LNCAP (cell line): ENCODE results near the gene MIS12.

Experiments
- TF ChIP-seq, protein P1 (sequence below): fragments of 450-650 bp; IDR thresholded peaks from 2 replicates; pipeline ENCODE4 v1.5.1; 2017; ENCODE audit warnings: mild to moderate bottlenecking

The MIS12 gene

DNA sequence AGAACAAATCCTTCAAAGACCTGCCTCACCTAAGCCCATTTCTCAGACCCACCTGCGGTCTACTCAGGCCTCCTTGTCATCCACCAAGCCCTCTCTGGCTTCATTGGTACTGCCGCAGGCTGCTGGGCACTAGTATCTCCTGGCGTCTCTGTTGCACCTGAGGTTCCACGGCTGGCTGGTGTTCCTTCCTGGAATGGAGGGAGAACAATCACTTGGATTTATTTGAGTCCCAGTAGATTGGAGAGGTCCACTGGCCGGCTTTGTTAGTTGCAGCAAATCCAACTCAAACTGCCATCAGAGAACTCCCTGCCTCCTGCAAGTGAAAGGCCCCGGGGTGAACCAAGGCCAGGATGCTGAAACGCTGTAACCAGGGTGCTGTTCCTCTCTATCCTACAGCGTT, 15.3 kb downstream of the MIS12 start:
- TF ChIP-seq, protein P1, sequence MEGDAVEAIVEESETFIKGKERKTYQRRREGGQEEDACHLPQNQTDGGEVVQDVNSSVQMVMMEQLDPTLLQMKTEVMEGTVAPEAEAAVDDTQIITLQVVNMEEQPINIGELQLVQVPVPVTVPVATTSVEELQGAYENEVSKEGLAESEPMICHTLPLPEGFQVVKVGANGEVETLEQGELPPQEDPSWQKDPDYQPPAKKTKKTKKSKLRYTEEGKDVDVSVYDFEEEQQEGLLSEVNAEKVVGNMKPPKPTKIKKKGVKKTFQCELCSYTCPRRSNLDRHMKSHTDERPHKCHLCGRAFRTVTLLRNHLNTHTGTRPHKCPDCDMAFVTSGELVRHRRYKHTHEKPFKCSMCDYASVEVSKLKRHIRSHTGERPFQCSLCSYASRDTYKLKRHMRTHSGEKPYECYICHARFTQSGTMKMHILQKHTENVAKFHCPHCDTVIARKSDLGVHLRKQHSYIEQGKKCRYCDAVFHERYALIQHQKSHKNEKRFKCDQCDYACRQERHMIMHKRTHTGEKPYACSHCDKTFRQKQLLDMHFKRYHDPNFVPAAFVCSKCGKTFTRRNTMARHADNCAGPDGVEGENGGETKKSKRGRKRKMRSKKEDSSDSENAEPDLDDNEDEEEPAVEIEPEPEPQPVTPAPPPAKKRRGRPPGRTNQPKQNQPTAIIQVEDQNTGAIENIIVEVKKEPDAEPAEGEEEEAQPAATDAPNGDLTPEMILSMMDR, result no peak

DNA sequence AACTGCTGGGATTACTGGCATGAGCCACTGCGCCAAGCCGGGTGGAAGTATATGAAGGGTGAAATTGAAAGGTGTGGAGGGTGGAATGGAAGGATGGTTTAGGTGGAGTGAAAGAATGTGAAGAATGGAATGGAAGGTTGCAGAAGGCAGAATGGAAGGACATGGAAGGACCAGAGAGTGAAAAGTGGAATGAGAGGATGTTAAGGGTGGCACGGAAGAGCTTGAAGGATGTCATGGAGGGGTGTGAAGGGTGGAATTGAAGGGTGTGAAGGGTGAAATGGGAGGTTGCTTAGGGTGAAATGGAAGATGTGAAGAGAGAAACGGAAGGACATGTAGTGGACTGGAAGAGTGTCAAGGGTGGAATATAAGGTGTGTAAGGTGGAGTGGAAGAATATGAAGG, 16.2 kb downstream of the MIS12 start:
- TF ChIP-seq, protein P1, result no peak

DNA sequence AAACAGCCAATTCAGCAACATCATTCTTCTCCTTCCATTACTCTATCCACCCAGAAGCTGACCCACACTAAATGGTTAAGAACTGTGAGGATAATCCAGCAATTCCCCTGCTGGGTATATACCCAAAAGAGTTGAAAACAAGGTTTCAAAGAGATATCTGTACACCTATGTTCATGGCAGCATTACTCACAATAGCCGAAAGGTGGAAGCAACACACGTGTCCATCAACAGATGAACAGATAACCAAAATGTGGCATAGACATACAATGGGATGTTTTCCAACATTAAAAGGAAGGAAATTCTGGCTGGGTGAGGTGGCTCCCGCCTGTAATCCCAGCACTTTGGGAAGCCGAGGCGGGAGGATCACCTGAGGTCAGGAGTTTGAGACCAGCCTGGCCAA, 19.9 kb downstream of the MIS12 start:
- TF ChIP-seq, protein P1, result peak; percentile 50

DNA sequence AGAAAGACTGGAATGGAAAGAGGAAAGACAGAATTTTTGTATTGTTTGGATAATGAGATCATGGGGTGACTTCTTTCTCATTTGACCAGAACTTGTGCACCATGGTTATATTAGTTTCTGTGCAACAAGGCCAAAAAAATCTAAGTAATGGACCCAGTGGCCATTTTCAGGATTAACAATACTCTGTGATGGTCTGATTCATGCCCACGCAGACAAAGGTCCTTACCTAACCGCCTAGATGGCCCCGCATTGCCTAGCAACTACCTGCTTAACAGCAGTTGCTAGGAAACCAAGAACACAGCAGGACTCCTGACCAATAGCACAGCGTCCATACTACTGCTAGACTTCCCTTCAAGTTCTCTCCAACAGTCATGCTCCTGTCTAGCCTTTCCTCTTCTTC, 22.4 kb downstream of the MIS12 start:
- TF ChIP-seq, protein P1, result no peak

DNA sequence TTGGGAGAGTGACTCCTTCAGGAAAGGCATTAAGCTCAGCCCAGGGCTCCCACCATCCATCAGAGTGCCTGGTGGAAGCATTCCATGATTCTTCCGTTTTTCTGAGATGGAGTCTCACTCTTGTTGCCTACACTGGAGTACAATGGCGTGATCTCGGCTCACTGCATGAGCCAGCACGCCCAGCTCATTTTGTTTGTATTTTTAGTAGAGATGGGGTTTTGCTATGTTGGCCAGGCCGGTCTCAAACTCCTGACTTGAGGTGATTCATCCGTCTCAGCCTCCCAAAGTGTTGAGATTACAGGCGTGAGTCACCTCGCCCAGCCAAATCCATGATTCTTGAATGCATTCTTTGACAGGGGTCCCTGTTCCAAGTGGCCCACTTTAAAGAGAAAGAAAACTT, 23.1 kb downstream of the MIS12 start:
- TF ChIP-seq, protein P1, result no peak

DNA sequence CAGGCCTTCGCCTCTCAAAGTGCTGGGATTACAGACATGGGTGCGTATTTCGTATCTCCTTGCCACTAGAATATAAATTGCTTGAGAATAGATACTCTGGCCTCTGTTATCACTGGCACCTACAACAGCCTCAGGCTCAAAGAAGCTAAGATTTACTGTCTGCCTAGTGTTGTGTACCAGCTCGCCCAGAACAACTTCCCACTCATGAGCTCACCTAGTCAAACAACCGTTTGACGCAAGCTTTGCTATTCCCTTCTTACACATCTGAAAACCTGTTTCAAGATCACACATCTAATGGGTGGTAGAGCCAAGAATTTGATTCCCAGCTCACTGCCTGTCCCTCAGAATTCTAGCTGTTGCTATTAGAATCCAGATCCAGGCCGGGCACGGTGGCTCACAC, 24.4 kb downstream of the MIS12 start:
- TF ChIP-seq, protein P1, result no peak

DNA sequence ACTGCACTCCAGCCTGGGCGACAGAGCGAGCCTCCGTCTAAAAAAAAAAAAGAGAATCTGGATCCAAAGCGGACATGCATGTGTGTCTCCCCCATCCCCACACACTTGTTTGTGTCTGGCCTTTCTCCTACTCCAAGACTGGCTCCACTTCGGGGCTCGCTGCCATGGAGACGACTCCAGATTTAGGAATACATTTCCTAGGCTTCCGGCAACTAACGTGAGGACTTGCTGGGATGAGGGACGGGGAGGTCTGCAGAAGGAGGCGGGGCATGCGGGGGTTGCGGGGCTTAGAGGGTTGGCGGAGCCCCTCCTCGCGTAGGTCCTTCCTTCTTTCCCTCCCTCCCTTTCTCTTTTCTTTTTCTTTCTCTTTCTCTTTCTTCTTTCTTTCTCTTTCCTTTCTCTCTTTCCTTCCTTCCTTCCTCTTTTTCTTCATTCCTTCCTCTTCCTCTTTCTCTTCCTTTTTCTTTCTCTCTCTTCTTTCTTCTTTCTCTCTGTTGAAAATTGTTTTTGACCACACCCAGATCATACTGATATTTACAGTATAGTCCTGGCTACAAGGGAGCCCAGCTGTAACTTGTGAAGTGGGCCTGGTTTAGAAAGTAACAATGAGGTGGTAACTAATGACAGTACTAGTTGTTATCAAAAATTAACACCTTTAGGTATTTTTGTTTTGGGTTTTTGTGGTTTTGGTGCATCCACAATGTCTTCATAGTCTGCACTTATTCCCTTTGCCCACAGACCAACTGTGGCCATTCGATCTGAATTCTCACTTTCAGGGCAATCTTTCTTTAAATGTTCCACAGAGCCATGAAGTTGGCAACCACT, 25.2 kb downstream of the MIS12 start:
- TF ChIP-seq, protein P1, result no peak
